IMR-90 (cell line): ENCODE data around the gene FAM227B. TPM values are rescaled to one million over a fixed set of nuclear protein-coding genes. Genes with fewer than 3 reads are reported as not detected.

Experiments
- ATAC-seq: fragments of 200-7000 bp; cut with Tn5 transposase; 2 replicates; pipeline ENCODE4 v1.9.1; 2020; ENCODE audit warnings: low read depth, mild to moderate bottlenecking, moderate library complexity
- BruUV-seq: library from RNA; stranded (reverse); fragments of 400-500 nt; replicated peaks from 2 replicates; lab custom pipeline; 2021; lab: Mats Ljungman, UMichigan
- CTCF ChIA-PET: fragments of 300-600 bp; formaldehyde crosslinking; extraction: SDS; loops from one replicate; lab custom pipeline; 2021; ENCODE audit warnings: antibody characterized with exemption; lab: Yijun Ruan, JAX
- POLR2A ChIA-PET: fragments of 300-600 bp; sonication (Branson Sonifier 250); formaldehyde crosslinking; loops from one replicate; lab custom pipeline; 2022; ENCODE audit warnings: antibody characterized with exemption; ENCODE audit not compliant: unreplicated experiment; lab: Charles Lee
- DNase-seq: peaks from one replicate; pipeline ENCODE4 v3.0.0; 2013
- H2AFZ ChIP-seq: replicated peaks from 2 replicates; pipeline ENCODE3; 2013; ENCODE audit warnings: low read length, mild to moderate bottlenecking; ENCODE audit not compliant: poor library complexity
- H2AK5ac ChIP-seq: 2 replicates; pipeline ENCODE4 v1.6.1; 2013; ENCODE audit warnings: low read depth, low read length, inconsistent platforms
- H2AK9ac ChIP-seq: replicated peaks from 2 replicates; pipeline ENCODE3; 2013; ENCODE audit warnings: mild to moderate bottlenecking, low read depth, low read length, moderate library complexity; ENCODE audit not compliant: poor library complexity
- H2BK120ac ChIP-seq: 2 replicates; pipeline ENCODE4 v1.6.1; 2013; ENCODE audit warnings: low read depth, low read length, inconsistent platforms
- H2BK15ac ChIP-seq: 3 replicates; pipeline ENCODE4 v1.6.1; 2013; ENCODE audit warnings: low read depth, low read length, inconsistent platforms
- H2BK20ac ChIP-seq: 2 replicates; pipeline ENCODE4 v1.6.1; 2013; ENCODE audit warnings: low read depth, mild to moderate bottlenecking, inconsistent platforms, low read length, moderate library complexity
- H2BK5ac ChIP-seq: 2 replicates; pipeline ENCODE4 v1.6.1; 2013; ENCODE audit warnings: mild to moderate bottlenecking, low read depth, low read length, inconsistent platforms; ENCODE audit not compliant: poor library complexity, severe bottlenecking
- H3K14ac ChIP-seq: replicated peaks from 2 replicates; pipeline ENCODE4 v1.6.1; 2013; ENCODE audit warnings: low read depth, low read length, inconsistent platforms
- H3K18ac ChIP-seq: 2 replicates; pipeline ENCODE4 v1.6.1; 2013; ENCODE audit warnings: low read depth, low read length, control low read depth
- H3K23ac ChIP-seq: 2 replicates; pipeline ENCODE4 v1.6.1; 2013; ENCODE audit warnings: low read depth, low read length, inconsistent platforms
- H3K27ac ChIP-seq: 2 replicates; pipeline ENCODE4 v1.5.1; 2013; ENCODE audit warnings: mild to moderate bottlenecking, control low read depth, low read length; ENCODE audit not compliant: insufficient read depth
- H3K27me3 ChIP-seq: 2 replicates; pipeline ENCODE4 v1.6.1; 2013; ENCODE audit warnings: low read length; ENCODE audit not compliant: control insufficient read depth, insufficient read depth
- H3K36me3 ChIP-seq: 2 replicates; pipeline ENCODE4 v1.6.1; 2013; ENCODE audit warnings: low read length, mixed read lengths; ENCODE audit not compliant: control insufficient read depth, insufficient read depth
- H3K4ac ChIP-seq: 2 replicates; pipeline ENCODE4 v1.6.1; 2013; ENCODE audit warnings: low read depth, low read length, inconsistent platforms
- H3K4me1 ChIP-seq: 2 replicates; pipeline ENCODE4 v1.6.1; 2013; ENCODE audit warnings: low read length, mixed read lengths; ENCODE audit not compliant: control insufficient read depth, insufficient read depth
- H3K4me2 ChIP-seq: 2 replicates; pipeline ENCODE4 v1.6.1; 2013; ENCODE audit warnings: low read depth, mild to moderate bottlenecking, control low read depth, low read length, moderate library complexity
- H3K4me3 ChIP-seq: 2 replicates; pipeline ENCODE4 v1.5.1; 2013; ENCODE audit warnings: low read depth, mild to moderate bottlenecking, control low read depth, low read length, moderate library complexity; ENCODE audit not compliant: insufficient read depth
- H3K56ac ChIP-seq: 2 replicates; pipeline ENCODE4 v1.6.1; 2013; ENCODE audit warnings: low read length, inconsistent platforms; ENCODE audit not compliant: insufficient read depth; ENCODE audit errors: extremely low read depth
- H3K79me1 ChIP-seq, 2 experiments: 2 replicates each; pipeline ENCODE4 v1.6.1; 2013; ENCODE audit warnings: low read length in 2 of 2, inconsistent platforms in 1 of 2, low read depth in 1 of 2
- H3K9ac ChIP-seq: 2 replicates; pipeline ENCODE4 v1.6.1; 2013; ENCODE audit warnings: low read depth, low read length, control low read depth
- H3K9me1 ChIP-seq: 2 replicates; pipeline ENCODE4 v1.6.1; 2013; ENCODE audit warnings: low read length, inconsistent platforms; ENCODE audit not compliant: insufficient read depth
- H3K9me3 ChIP-seq: 2 replicates; pipeline ENCODE4 v1.6.1; 2013; ENCODE audit warnings: low read length; ENCODE audit not compliant: control insufficient read depth, insufficient read depth
- H4K20me1 ChIP-seq: 2 replicates; pipeline ENCODE4 v1.6.1; 2013; ENCODE audit warnings: low read length, inconsistent platforms; ENCODE audit not compliant: insufficient read depth
- H4K5ac ChIP-seq: 2 replicates; pipeline ENCODE4 v1.6.1; 2013; ENCODE audit warnings: mild to moderate bottlenecking, low read depth, low read length, control low read depth
- H4K8ac ChIP-seq, 2 experiments: 2 replicates each; pipeline ENCODE4 v1.6.1; 2013; ENCODE audit warnings: low read depth in 2 of 2, low read length in 2 of 2, control low read depth in 1 of 2, inconsistent platforms in 1 of 2
- H4K91ac ChIP-seq: 2 replicates; pipeline ENCODE4 v1.6.1; 2013; ENCODE audit warnings: low read depth, low read length, inconsistent platforms; ENCODE audit not compliant: insufficient read depth
- BHLHE40 ChIP-seq: fragments of 150-350 bp; IDR thresholded peaks from 2 replicates; pipeline ENCODE4 v1.6.1; 2016; ENCODE audit warnings: mild to moderate bottlenecking, low read depth, low read length
- CEBPB ChIP-seq: IDR thresholded peaks from 2 replicates; pipeline ENCODE4 v1.6.1; 2012; ENCODE audit warnings: low read depth, low read length, improper control_type of control experiment
- CHD1 ChIP-seq: IDR thresholded peaks from 2 replicates; pipeline ENCODE4 v1.6.1; 2012; ENCODE audit warnings: low read depth, low read length, improper control_type of control experiment
- FOS ChIP-seq: fragments of 150-350 bp; IDR thresholded peaks from 2 replicates; pipeline ENCODE4 v1.6.1; 2016; ENCODE audit warnings: low read depth, low read length
- MAFK ChIP-seq: IDR thresholded peaks from 2 replicates; pipeline ENCODE4 v1.6.1; 2012; ENCODE audit warnings: low read depth, low read length, improper control_type of control experiment
- MAZ ChIP-seq: IDR thresholded peaks from 2 replicates; pipeline ENCODE4 v1.6.1; 2012; ENCODE audit warnings: low read depth, mild to moderate bottlenecking, low read length, improper control_type of control experiment, moderate library complexity, borderline replicate concordance
- MXI1 ChIP-seq: IDR thresholded peaks from 2 replicates; pipeline ENCODE4 v1.6.1; 2012; ENCODE audit warnings: low read depth, mild to moderate bottlenecking, low read length, moderate library complexity, borderline replicate concordance
- NFE2L2 ChIP-seq: fragments of 150-350 bp; IDR thresholded peaks from 2 replicates; pipeline ENCODE4 v1.6.1; 2016; ENCODE audit warnings: low read depth, mild to moderate bottlenecking, low read length
- POLR2A ChIP-seq: IDR thresholded peaks from 2 replicates; pipeline ENCODE4 v1.6.1; 2012; ENCODE audit warnings: mild to moderate bottlenecking, low read depth, low read length
- RAD21 ChIP-seq: IDR thresholded peaks from 2 replicates; pipeline ENCODE4 v1.6.1; 2012; ENCODE audit warnings: low read length, improper control_type of control experiment
- RCOR1 ChIP-seq: IDR thresholded peaks from 2 replicates; pipeline ENCODE4 v1.6.1; 2012; ENCODE audit warnings: mild to moderate bottlenecking, low read length, improper control_type of control experiment; ENCODE audit not compliant: insufficient replicate concordance
- RFX5 ChIP-seq: IDR thresholded peaks from 2 replicates; pipeline ENCODE4 v1.8.0; 2012; ENCODE audit warnings: low read depth, mild to moderate bottlenecking, low read length, moderate library complexity
- SMC3 ChIP-seq: fragments of 150-350 bp; IDR thresholded peaks from 2 replicates; pipeline ENCODE4 v1.6.1; 2016; ENCODE audit warnings: low read depth, mild to moderate bottlenecking, antibody characterized with exemption, low read length, moderate library complexity
- WGBS, 2 experiments: methylation state at CpG; one replicate each; pipeline versions ENCODE4 v1.1.5 to v1.1.7; 2013; ENCODE audit warnings: missing lambda C conversion rate in 2 of 2; ENCODE audit not compliant: insufficient read length in 1 of 2; ENCODE audit errors: extremely low coverage in 2 of 2; 5-methylcytosine and 5-hydroxymethylcytosine counted together
- dilution Hi-C: fragments of 300-500 bp; cut with HindIII; formaldehyde crosslinking; loops from one replicate; pipeline ENCODE4 v1.14.3; 2018; ENCODE audit warnings: low sequenced_read_pairs; ENCODE audit not compliant: unreplicated experiment
- in situ Hi-C: fragments of 300-500 bp; cut with MboI; formaldehyde crosslinking; loops from 3 replicates; pipeline ENCODE4 v1.14.3; 2019; ENCODE audit warnings: low sequenced_read_pairs, inconsistent platforms, mixed read lengths
- intact Hi-C: fragments of 100-400 bp; cut with micrococcal nuclease; formaldehyde crosslinking; loops from 2 replicates; pipeline ENCODE4 v1.10.0; 2022
- polyA plus RNA-seq, 3 experiments: library from polyadenylated mRNA; depleted of rRNA; stranded (reverse); fragments of >200 nt; gene quantifications; 2 replicates each; pipeline ENCODE4 v1.2.3, GENCODE V29; 2012; ENCODE audit warnings: low replicate concordance in 1 of 3
- total RNA-seq: library from RNA; depleted of rRNA; stranded (reverse); fragments of >200 nt; gene quantifications from 2 replicates; pipeline ENCODE4 v1.2.3, GENCODE V29; 2012
- TF ChIP-seq, protein P1 (sequence below): fragments of 150-350 bp; IDR thresholded peaks from 2 replicates; pipeline ENCODE4 v1.6.1; 2016; ENCODE audit warnings: low read depth, mild to moderate bottlenecking, low read length, moderate library complexity, borderline replicate concordance
- TF ChIP-seq, protein P2 (sequence below): conservative IDR thresholded peaks from 2 replicates; pipeline ENCODE4 v1.5.1; 2012; ENCODE audit warnings: mild to moderate bottlenecking, low read depth, low read length, improper control_type of control experiment
- TF ChIP-seq, protein P3 (sequence below): fragments of 150-350 bp; IDR thresholded peaks from 2 replicates; pipeline ENCODE4 v1.6.1; 2017; ENCODE audit warnings: mild to moderate bottlenecking, antibody characterized with exemption, low read length, low read depth

Gene FAM227B
- total and polyA plus RNA-seq, 2 of the 4 experiments (the other 2 are of a cell fraction), result 1.8 to 3.0 TPM

DNA sequence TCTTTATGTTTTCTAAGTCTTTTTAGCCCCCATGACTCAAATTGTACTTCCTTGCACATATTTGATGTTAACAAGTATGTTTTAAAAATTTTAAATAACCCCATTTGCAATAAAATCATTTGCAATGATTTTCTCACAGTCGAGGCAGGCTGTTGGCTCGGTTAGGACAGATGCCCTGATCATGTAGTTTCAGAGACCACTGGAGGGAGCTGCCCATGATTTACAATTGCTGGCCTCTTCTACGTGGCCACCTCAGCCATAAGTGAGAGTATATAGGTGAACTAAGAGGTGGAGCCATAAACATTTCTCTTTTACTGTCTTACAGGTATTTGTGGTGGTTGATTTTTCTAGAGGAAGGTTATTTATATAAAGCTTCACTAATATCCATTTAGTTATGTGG lies 1.9 kb upstream of the FAM227B start:
- H4K20me1 ChIP-seq, result no peaks in the 10 kb centered on the region
- H3K14ac ChIP-seq, result no peak overlapping the region
- intact Hi-C loops, result loop anchor here (1.0 to 5.0 kb wide), 5 partner anchors 130 to 515 kb away; no protein-coding TSS in a partner anchor
- BruUV-seq, result no TSS peak
- DNase-seq (no peak), ATAC-seq (no peak)
- peak overlapping the region; percentile 23; the same call in 1 of the 2 replicates for H3K9ac ChIP-seq
- H3K18ac ChIP-seq, result peak overlapping the region; percentile 60; the same call in 1 of the 2 replicates
- ChIA-PET POLR2A (interaction anchor here (0.8 to 1.0 kb wide), 2 partner anchors 126 to 279 kb away, joined by 4 read pairs; no protein-coding TSS in a partner anchor), CTCF (interaction anchor here (0.7 kb wide), 1 partner anchor 279 kb away, joined by 3 read pairs; no protein-coding TSS in a partner anchor)
- H3K9me3 ChIP-seq, result peaks cover 5% of the 10 kb centered on the region
- H2BK120ac ChIP-seq, result no peak overlapping the region
- peaks cover 7% of the 10 kb centered on the region for H3K36me3 ChIP-seq
- no peaks in the 10 kb centered on the region for H3K9me1 ChIP-seq
- in situ Hi-C loops, result loop anchor here (25.0 kb wide), 1 partner anchor 385 kb away; no protein-coding TSS in a partner anchor
- no CpG with 5 or more reads among the region's 3 CpGs for WGBS, 2 experiments
- peak overlapping the region; percentile 99 for H3K4me2 ChIP-seq
- H2BK15ac ChIP-seq, result no peak overlapping the region; the same call in 2 of the 3 replicates
- H3K23ac ChIP-seq, result no peak overlapping the region; the same call in 1 of the 2 replicates
- H3K27ac ChIP-seq, result peak overlapping the region; percentile 74; the same call in 1 of the 2 replicates
- peaks cover 16 to 35% of the 10 kb centered on the region in 2 experiments for H3K79me1 ChIP-seq
- peaks cover 3% of the 10 kb centered on the region; the same call in 1 of the 2 replicates for H3K4me1 ChIP-seq
- H2AK9ac ChIP-seq, result no peak overlapping the region
- dilution Hi-C loops, result no loop called here
- no peak overlapping the region for H2BK20ac ChIP-seq
- peak overlapping the region; percentile 27 for H4K91ac ChIP-seq
- peak overlapping the region; percentile 71 to 80; a peak in 3 of 4 replicates for H4K8ac ChIP-seq
- TF ChIP-seq, protein P1, sequence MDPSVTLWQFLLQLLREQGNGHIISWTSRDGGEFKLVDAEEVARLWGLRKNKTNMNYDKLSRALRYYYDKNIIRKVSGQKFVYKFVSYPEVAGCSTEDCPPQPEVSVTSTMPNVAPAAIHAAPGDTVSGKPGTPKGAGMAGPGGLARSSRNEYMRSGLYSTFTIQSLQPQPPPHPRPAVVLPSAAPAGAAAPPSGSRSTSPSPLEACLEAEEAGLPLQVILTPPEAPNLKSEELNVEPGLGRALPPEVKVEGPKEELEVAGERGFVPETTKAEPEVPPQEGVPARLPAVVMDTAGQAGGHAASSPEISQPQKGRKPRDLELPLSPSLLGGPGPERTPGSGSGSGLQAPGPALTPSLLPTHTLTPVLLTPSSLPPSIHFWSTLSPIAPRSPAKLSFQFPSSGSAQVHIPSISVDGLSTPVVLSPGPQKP, result no peak
- TF ChIP-seq FOS, result no peak
- no peak for TF ChIP-seq MAFK
- no peak for TF ChIP-seq CHD1
- TF ChIP-seq, protein P2, sequence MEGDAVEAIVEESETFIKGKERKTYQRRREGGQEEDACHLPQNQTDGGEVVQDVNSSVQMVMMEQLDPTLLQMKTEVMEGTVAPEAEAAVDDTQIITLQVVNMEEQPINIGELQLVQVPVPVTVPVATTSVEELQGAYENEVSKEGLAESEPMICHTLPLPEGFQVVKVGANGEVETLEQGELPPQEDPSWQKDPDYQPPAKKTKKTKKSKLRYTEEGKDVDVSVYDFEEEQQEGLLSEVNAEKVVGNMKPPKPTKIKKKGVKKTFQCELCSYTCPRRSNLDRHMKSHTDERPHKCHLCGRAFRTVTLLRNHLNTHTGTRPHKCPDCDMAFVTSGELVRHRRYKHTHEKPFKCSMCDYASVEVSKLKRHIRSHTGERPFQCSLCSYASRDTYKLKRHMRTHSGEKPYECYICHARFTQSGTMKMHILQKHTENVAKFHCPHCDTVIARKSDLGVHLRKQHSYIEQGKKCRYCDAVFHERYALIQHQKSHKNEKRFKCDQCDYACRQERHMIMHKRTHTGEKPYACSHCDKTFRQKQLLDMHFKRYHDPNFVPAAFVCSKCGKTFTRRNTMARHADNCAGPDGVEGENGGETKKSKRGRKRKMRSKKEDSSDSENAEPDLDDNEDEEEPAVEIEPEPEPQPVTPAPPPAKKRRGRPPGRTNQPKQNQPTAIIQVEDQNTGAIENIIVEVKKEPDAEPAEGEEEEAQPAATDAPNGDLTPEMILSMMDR, result no peak
- no peak for TF ChIP-seq NFE2L2
- TF ChIP-seq, protein P3, sequence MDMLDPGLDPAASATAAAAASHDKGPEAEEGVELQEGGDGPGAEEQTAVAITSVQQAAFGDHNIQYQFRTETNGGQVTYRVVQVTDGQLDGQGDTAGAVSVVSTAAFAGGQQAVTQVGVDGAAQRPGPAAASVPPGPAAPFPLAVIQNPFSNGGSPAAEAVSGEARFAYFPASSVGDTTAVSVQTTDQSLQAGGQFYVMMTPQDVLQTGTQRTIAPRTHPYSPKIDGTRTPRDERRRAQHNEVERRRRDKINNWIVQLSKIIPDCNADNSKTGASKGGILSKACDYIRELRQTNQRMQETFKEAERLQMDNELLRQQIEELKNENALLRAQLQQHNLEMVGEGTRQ, result no peak
- TF ChIP-seq MAZ, result no peak
- no peak for TF ChIP-seq BHLHE40
- TF ChIP-seq RFX5, result no peak
- TF ChIP-seq POLR2A, result no peak
- TF ChIP-seq SMC3, result no peak
- TF ChIP-seq RAD21, result no peak
- no peak for TF ChIP-seq RCOR1
- no peak for TF ChIP-seq CEBPB
- no peak for TF ChIP-seq MXI1
- H4K5ac ChIP-seq, result peak overlapping the region; percentile 19
- H3K27me3 ChIP-seq, result no peaks in the 10 kb centered on the region
- H3K56ac ChIP-seq, result no peak overlapping the region
- H3K4me3 ChIP-seq, result no peak overlapping the region
- peak overlapping the region; percentile 88 for H2BK5ac ChIP-seq
- peak overlapping the region; percentile 14 for H2AK5ac ChIP-seq
- no peak overlapping the region for H2AFZ ChIP-seq
- H3K4ac ChIP-seq, result 0 out of 2 replicates have a peak overlapping the region, but pooled peaks have one; percentile 1
